Mammary epithelial cell (primary cell): ENCODE measurements around the gene FNDC11.

Source experiments
- EZH2 ChIP-seq: IDR thresholded peaks from 2 replicates; pipeline ENCODE4 v1.6.1; 2012; ENCODE audit warnings: low read length, inconsistent platforms, borderline replicate concordance
- TF ChIP-seq, protein P1 (sequence below), 2 donors: IDR thresholded peaks in 1 of 2; conservative IDR thresholded peaks in 1 of 2; 2 replicates each; pipeline ENCODE4 v1.5.1; 2011 to 2012; ENCODE audit warnings: inconsistent platforms in 2 of 2, low read length in 2 of 2, mild to moderate bottlenecking in 2 of 2, control low read depth in 1 of 2, low read depth in 1 of 2; ENCODE audit not compliant: insufficient read depth in 1 of 2; ENCODE audit errors: extremely low read depth in 1 of 2

DNA sequence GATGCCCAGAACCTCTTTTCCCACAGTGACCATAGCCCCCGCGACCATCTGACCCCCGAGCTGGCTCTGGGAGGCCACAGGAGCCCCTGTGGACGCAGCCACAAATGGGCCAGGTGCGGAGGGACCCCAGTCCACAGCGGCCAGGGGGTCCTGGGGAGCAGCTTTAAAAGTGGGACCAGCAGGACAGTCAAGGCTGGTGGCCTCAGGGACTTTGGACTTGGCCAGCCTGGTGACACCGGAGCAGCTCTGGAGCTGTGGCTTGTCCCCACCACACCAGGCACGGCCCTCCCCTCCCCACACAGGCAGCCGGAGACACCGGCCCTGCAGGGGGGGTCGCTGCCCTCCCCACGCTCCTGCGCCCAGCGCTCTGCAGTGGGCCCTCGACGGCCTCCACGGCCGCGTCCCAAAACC is 3.5 kb downstream of the FNDC11 start:
- TF ChIP-seq, protein P1, sequence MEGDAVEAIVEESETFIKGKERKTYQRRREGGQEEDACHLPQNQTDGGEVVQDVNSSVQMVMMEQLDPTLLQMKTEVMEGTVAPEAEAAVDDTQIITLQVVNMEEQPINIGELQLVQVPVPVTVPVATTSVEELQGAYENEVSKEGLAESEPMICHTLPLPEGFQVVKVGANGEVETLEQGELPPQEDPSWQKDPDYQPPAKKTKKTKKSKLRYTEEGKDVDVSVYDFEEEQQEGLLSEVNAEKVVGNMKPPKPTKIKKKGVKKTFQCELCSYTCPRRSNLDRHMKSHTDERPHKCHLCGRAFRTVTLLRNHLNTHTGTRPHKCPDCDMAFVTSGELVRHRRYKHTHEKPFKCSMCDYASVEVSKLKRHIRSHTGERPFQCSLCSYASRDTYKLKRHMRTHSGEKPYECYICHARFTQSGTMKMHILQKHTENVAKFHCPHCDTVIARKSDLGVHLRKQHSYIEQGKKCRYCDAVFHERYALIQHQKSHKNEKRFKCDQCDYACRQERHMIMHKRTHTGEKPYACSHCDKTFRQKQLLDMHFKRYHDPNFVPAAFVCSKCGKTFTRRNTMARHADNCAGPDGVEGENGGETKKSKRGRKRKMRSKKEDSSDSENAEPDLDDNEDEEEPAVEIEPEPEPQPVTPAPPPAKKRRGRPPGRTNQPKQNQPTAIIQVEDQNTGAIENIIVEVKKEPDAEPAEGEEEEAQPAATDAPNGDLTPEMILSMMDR (conservative IDR thresholded peaks at IDR 0.05 in 1 of 2, IDR thresholded peaks at IDR 0.05 in 1 of 2; ENCODE audit: extremely low read depth in 1 of 2, insufficient read depth in 1 of 2, low read depth in 1 of 2, low read length in 2 of 2) = no peak
- no peak for TF ChIP-seq EZH2
